NCI-H2227 treated with DMSO at 0.1 percent for 48 hours (cell line): ENCODE results near the gene PYGL.
"Not testable (repeated sequence)": the region's sequence is repeated elsewhere in the genome, so short reads cannot be mapped to it uniquely, and the experiment has no call there.

Experiments
- DNase-seq: peaks from one replicate; lab custom pipeline; 2025; lab: John Stamatoyannopoulos, UW

PYGL gene

GRCh38 chr14:50926851-50927386 is 17.4 kb downstream of the PYGL start:
- no peak for DNase-seq

- DNase-seq: no peak
Observed at GRCh38 chr14:50924843-50925242, 19.4 kb downstream of the PYGL start.

- DNase-seq: no peak
Observed at GRCh38 chr14:50924236-50924635, 20.0 kb downstream of the PYGL start.

GRCh38 chr14:50922803-50923202 is 21.5 kb downstream of the PYGL start:
- no peak for DNase-seq

- no peak for DNase-seq
Observed at GRCh38 chr14:50920482-50921230, 23.6 kb downstream of the PYGL start.

GRCh38 chr14:50919524-50919923 is 24.8 kb downstream of the PYGL start:
- DNase-seq: not testable (repeated sequence)

- no peak for DNase-seq
Observed at GRCh38 chr14:50917449-50917848, 26.8 kb downstream of the PYGL start.

- DNase-seq: no peak
Observed at GRCh38 chr14:50910495-50911420, 33.5 kb downstream of the PYGL start.

- no peak for DNase-seq
Observed at GRCh38 chr14:50906326-50907065, 37.8 kb downstream of the PYGL start.

GRCh38 chr14:50904719-50905118 is 39.6 kb downstream of the PYGL start:
- DNase-seq: no peak

- DNase-seq: no peak
Observed at GRCh38 chr14:50901361-50901760, 42.9 kb downstream of the PYGL start.

GRCh38 chr14:50897658-50898175 is 46.6 kb downstream of the PYGL start:
- DNase-seq: no peak

- not testable (repeated sequence) for DNase-seq
Observed at GRCh38 chr14:50897005-50897404, 47.3 kb downstream of the PYGL start.

GRCh38 chr14:50896421-50896820 is 47.9 kb downstream of the PYGL start:
- DNase-seq: not testable (repeated sequence)

- DNase-seq: no peak
Observed at GRCh38 chr14:50892255-50892654, 52.0 kb downstream of the PYGL start.

- no peak for DNase-seq
Observed at GRCh38 chr14:50887476-50887875, 56.8 kb downstream of the PYGL start.

- no peak for DNase-seq
Observed at GRCh38 chr14:50883827-50884197, 60.5 kb downstream of the PYGL start.

GRCh38 chr14:50882932-50883826 is 61.1 kb downstream of the PYGL start:
- no peak for DNase-seq

- DNase-seq: no peak
Observed at GRCh38 chr14:50875359-50876070, 68.8 kb downstream of the PYGL start.

GRCh38 chr14:50874757-50875156 is 69.5 kb downstream of the PYGL start:
- DNase-seq: no peak
